ENCODE measurements around the gene SEMA5A.

The SEMA5A gene

GRCh38 chr5:9174446-9174845 lies 371.4 kb downstream of the SEMA5A start:
- H3K27ac ChIP-seq (ENCODE audit: extremely low read depth, low read depth, low read length): no peak overlapping the region
- no peak overlapping the region for H3K4me3 ChIP-seq (ENCODE audit: low read depth, low read length)
- no peaks in the 10 kb centered on the region for H3K9me3 ChIP-seq (ENCODE audit: control insufficient read depth, insufficient read depth, low read depth, low read length)
- ChIA-PET CTCF (interaction anchor here (0.7 kb wide), 1 partner anchor 10 kb away, joined by 4 read pairs; no protein-coding TSS in a partner anchor), POLR2A (no interaction called here)
- no peaks in the 10 kb centered on the region for H3K4me1 ChIP-seq (ENCODE audit: control insufficient read depth, insufficient read depth, low read length)
- no peaks in the 10 kb centered on the region for H3K36me3 ChIP-seq (ENCODE audit: control insufficient read depth in 2 of 2, insufficient read depth in 1 of 2, low read length in 2 of 2)
- TF ChIP-seq ZNF2 (tag by site-specific recombination; IDR thresholded peaks at IDR 0.05) (no peak), ZNF112 (tag by site-specific recombination; IDR thresholded peaks at IDR 0.05) (no peak), ZNF560 (tag by site-specific recombination; IDR thresholded peaks at IDR 0.05; ENCODE audit: borderline replicate concordance) (no peak), ZNF521 (tag by site-specific recombination; IDR thresholded peaks at IDR 0.05) (no peak), ZNF830 (tag by site-specific recombination; IDR thresholded peaks at IDR 0.05; ENCODE audit: low read depth) (no peak), SETDB1 (IDR thresholded peaks at IDR 0.05; ENCODE audit: insufficient read length, low read length) (no peak), ZNF362 (tag by site-specific recombination; IDR thresholded peaks at IDR 0.05) (no peak), ZNF544 (tag by site-specific recombination; IDR thresholded peaks at IDR 0.05) (no peak), MYNN (tag by site-specific recombination; IDR thresholded peaks at IDR 0.05; ENCODE audit: borderline replicate concordance) (no peak), ZSCAN30 (tag by site-specific recombination; IDR thresholded peaks at IDR 0.05) (no peak), ZNF341 (tag by site-specific recombination; IDR thresholded peaks at IDR 0.05; ENCODE audit: low read depth) (no peak), ZNF292 (tag by site-specific recombination; IDR thresholded peaks at IDR 0.05; ENCODE audit: borderline replicate concordance, low read depth) (no peak), ZNF513 (tag by site-specific recombination; IDR thresholded peaks at IDR 0.05) (no peak), ZNF354C (tag by site-specific recombination; IDR thresholded peaks at IDR 0.05; ENCODE audit: borderline replicate concordance, low read depth) (no peak), ZNF549 (tag by site-specific recombination; IDR thresholded peaks at IDR 0.05) (no peak), ZNF704 (tag by site-specific recombination; IDR thresholded peaks at IDR 0.05) (no peak), ZNF148 (tag by site-specific recombination; IDR thresholded peaks at IDR 0.05; ENCODE audit: borderline replicate concordance) (no peak), ZNF214 (tag by site-specific recombination; IDR thresholded peaks at IDR 0.05; ENCODE audit: borderline replicate concordance) (no peak), PRDM6 (tag by site-specific recombination; IDR thresholded peaks at IDR 0.05) (no peak)
